ENCODE measurements around the gene CLPTM1L.

Gene CLPTM1L

GRCh38 chr5:1272201-1272600 lies 72.7 kb downstream of the CLPTM1L start:
- DNase-seq = no peak

DNA sequence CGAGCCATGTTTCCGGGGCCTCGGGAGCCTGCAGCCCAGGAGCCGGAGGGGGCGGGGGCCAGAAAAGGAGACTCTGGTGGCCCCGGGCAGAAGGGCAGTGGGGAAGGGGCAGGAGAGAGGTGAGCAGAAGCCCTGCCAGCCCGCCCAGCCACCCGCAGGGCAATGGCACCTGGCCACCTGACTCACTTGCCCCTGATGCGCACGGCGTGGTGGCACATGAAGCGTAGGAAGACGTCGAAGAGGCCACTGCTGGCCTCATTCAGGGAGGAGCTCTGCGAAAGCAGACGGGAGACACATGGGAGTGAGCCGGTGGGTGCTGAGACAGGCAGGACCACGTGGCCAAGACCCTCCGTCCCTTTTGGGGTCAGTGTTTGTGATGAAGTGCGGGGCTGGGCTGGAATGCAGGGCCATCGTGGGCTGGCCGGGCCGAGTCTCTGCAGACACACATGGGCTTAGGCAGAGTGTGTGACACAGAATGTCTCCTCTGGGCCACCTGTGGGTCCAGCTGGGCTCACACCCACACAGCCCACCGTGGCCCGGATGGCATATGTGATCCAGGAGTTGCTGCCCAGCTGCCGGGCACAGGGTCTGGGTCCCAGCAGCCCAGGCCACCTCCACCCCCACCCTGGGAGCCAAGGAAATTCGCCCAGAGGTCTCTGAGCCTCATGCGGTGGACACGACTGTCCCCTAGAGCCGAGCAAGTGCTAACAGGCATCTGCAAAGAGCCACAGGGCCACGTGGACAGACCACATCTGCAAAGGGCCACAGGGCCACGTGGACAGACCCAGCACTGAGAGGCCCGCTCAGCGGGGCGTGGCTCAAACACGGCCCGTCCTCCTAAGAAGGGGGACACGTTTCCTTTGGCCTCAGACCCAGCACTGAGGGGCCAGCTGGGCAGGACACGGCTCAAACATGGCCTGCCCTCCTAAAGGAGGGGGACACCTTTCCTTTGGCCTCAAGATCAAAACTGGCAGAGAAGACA lies 73.7 kb downstream of the CLPTM1L start:
- DNase-seq = no peak

- DNase-seq = no peak
Observed at GRCh38 chr5:1270426-1270825, 74.5 kb downstream of the CLPTM1L start.

- peak; percentile 60 for DNase-seq
Observed at GRCh38 chr5:1268666-1269065, 76.2 kb downstream of the CLPTM1L start.

DNA sequence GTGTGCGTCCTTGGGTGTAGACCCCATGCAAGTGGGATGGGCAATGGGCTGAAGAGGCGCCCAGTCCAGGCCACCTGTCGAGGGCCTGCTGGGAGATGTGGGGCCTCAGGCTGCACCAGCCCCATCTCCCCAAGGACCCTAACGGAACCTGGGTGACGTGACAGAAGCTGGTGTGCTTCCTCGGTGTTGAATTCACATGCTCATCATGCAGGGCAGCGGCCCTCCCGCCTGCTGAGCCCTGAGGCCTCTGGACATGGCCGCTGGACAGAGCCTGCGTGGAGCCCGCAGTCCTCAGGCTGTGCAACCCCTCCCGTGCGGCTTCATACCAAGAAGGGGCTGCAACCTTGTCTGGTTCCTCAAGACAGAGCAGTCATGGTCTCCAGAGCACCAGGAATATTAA lies 76.8 kb downstream of the CLPTM1L start:
- no peak for DNase-seq
